Natural killer cell (primary cell): ENCODE data around the gene GABRB1. TPM values are rescaled to one million over a fixed set of nuclear protein-coding genes. Genes with fewer than 3 reads are reported as not detected.

Experiments
- ATAC-seq, 3 donors: fragments of 150-1000 bp in 2 of 3; fragments of 200-7000 bp in 1 of 3; cut with Tn5 transposase; 1 replicate in 1 of 3; 2 replicates in 2 of 3; pipeline ENCODE4 v1.10.0; 2021; ENCODE audit warnings: mild to moderate bottlenecking in 2 of 3, moderate library complexity in 2 of 3
- DNase-seq, 2 donors: peaks; one replicate each; pipeline versions ENCODE4 v3.0.0 to v3.0.0-alpha.2; 2013 to 2021; ENCODE audit warnings: mixed read lengths in 1 of 2
- H3K27ac ChIP-seq: one replicate; pipeline ENCODE4 v1.5.1; 2013; ENCODE audit warnings: mild to moderate bottlenecking, low read length
- H3K27me3 ChIP-seq: one replicate; pipeline ENCODE4 v1.6.1; 2013; ENCODE audit warnings: low read length; ENCODE audit not compliant: control insufficient read depth, insufficient read depth
- H3K36me3 ChIP-seq: one replicate; pipeline ENCODE4 v1.6.1; 2013; ENCODE audit warnings: low read length; ENCODE audit not compliant: control insufficient read depth, insufficient read depth
- H3K4me1 ChIP-seq: one replicate; pipeline ENCODE4 v1.6.1; 2013; ENCODE audit warnings: low read length; ENCODE audit not compliant: control insufficient read depth, insufficient read depth
- H3K4me3 ChIP-seq: one replicate; pipeline ENCODE4 v1.5.1; 2013; ENCODE audit warnings: low read length
- H3K9me3 ChIP-seq: one replicate; pipeline ENCODE4 v1.6.1; 2013; ENCODE audit warnings: low read length; ENCODE audit not compliant: control insufficient read depth, insufficient read depth
- H3K27ac Mint-ChIP-seq, 2 donors: one replicate each; pipeline ENCODE4 v1.8.0; 2022; ENCODE audit warnings: mild to moderate bottlenecking in 2 of 2, mixed read lengths in 2 of 2, moderate library complexity in 1 of 2
- H3K27me3 Mint-ChIP-seq, 2 donors: one replicate each; pipeline ENCODE4 v1.8.0; 2022; ENCODE audit warnings: low read depth in 2 of 2, mixed read lengths in 2 of 2
- H3K36me3 Mint-ChIP-seq: one replicate; pipeline ENCODE4 v1.8.0; 2022; ENCODE audit warnings: mixed read lengths
- H3K4me1 Mint-ChIP-seq, 2 donors: one replicate each; pipeline ENCODE4 v1.8.0; 2022; ENCODE audit warnings: mixed read lengths in 2 of 2
- H3K4me3 Mint-ChIP-seq: one replicate; pipeline ENCODE4 v1.8.0; 2022; ENCODE audit warnings: mild to moderate bottlenecking, moderate library complexity, mixed read lengths
- H3K9me3 Mint-ChIP-seq, 2 donors: one replicate each; pipeline ENCODE4 v1.8.0; 2022; ENCODE audit warnings: mixed read lengths in 2 of 2
- WGBS: methylation state at CpG from one replicate; pipeline ENCODE4 v1.1.7; 2013; ENCODE audit warnings: missing lambda C conversion rate; ENCODE audit not compliant: insufficient coverage; 5-methylcytosine and 5-hydroxymethylcytosine counted together
- intact Hi-C: fragments of 100-400 bp; cut with micrococcal nuclease; formaldehyde crosslinking; loops from one replicate; pipeline ENCODE4 v1.14.2; 2022
- total RNA-seq, 4 donors: library from RNA; stranded (reverse); fragments of 120-200 nt in 1 of 4; gene quantifications; one replicate each; pipeline versions ENCODE4 v1.2.3 to v1.2.4, GENCODE V29; 2013 to 2022
- TF ChIP-seq, protein P1 (sequence below): fragments of 200-600 bp; IDR thresholded peaks from one replicate; pipeline ENCODE4 v1.8.0; 2022; ENCODE audit warnings: antibody characterized with exemption

Gene GABRB1
- total RNA-seq, 3 donors from 2014 or later (not counting 1 experiment from before 2014, with no cell fraction given), result not detected

DNA sequence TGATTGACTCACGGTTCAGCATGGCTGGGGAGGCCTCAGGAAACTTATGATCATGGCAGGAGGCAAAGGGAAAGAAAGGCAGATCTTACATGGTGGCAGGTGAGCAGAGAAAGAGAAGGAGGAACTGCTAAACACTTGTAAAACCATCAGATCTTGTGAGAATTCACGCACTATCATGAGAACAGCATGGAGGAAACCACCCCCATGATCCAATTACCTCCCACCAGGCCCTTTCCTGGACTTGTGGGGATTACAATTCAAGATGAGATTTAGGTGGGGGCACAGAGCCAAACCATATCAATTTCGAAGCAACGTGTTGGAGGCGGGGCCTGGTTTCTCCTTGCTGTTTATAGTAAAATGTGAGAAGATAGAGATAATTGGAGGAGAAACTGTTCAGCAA is 167.4 kb downstream of the GABRB1 start:
- ATAC-seq, result no peak
- H3K27ac ChIP-seq, result no peak overlapping the region
- TF ChIP-seq, protein P1, sequence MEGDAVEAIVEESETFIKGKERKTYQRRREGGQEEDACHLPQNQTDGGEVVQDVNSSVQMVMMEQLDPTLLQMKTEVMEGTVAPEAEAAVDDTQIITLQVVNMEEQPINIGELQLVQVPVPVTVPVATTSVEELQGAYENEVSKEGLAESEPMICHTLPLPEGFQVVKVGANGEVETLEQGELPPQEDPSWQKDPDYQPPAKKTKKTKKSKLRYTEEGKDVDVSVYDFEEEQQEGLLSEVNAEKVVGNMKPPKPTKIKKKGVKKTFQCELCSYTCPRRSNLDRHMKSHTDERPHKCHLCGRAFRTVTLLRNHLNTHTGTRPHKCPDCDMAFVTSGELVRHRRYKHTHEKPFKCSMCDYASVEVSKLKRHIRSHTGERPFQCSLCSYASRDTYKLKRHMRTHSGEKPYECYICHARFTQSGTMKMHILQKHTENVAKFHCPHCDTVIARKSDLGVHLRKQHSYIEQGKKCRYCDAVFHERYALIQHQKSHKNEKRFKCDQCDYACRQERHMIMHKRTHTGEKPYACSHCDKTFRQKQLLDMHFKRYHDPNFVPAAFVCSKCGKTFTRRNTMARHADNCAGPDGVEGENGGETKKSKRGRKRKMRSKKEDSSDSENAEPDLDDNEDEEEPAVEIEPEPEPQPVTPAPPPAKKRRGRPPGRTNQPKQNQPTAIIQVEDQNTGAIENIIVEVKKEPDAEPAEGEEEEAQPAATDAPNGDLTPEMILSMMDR, result no peak
- 77% methylated on average over 5 of the region's 5 CpGs for WGBS
- no peaks in the 10 kb centered on the region for H3K4me1 Mint-ChIP-seq
- peaks cover 0 to 3% of the 10 kb centered on the region in 2 donors for H3K9me3 Mint-ChIP-seq
- H3K4me3 ChIP-seq, result no peak overlapping the region
- intact Hi-C loops, result no loop called here
- H3K4me1 ChIP-seq, result no peaks in the 10 kb centered on the region
- no peaks in the 10 kb centered on the region for H3K27me3 Mint-ChIP-seq
- no peaks in the 10 kb centered on the region for H3K36me3 ChIP-seq
- H3K27ac Mint-ChIP-seq, result no peak overlapping the region
- no peaks in the 10 kb centered on the region for H3K27me3 ChIP-seq
- H3K9me3 ChIP-seq, result no peaks in the 10 kb centered on the region
- H3K4me3 Mint-ChIP-seq, result no peak overlapping the region
- no peak for DNase-seq
- H3K36me3 Mint-ChIP-seq, result no peaks in the 10 kb centered on the region

DNA sequence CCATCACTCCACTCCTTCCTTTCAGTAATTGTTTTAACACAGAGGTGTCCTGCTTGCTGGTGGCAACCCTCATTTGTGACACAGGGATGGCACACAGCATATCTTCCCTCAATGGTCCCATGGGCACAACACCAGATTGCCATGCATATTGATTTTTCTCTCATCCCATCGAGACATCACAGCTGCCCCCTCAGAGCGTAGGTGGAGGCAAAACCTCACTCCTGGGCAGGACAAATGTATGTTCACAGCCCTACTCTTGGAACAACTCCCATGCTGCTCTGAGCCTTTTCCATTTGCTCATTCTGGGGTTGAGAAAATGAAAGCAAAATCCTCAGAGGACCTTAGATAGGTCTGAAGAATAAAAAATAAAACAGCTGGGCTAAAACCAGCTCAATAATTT is 172.2 kb downstream of the GABRB1 start:
- no peak for DNase-seq
- Mint-ChIP-seq H3K9me3 (peaks cover 0 to 3% of the 10 kb centered on the region in 2 donors), H3K36me3 (no peaks in the 10 kb centered on the region), H3K4me3 (no peak overlapping the region), H3K4me1 (no peaks in the 10 kb centered on the region), H3K27ac (no peak overlapping the region), H3K27me3 (no peaks in the 10 kb centered on the region)
- H3K9me3 ChIP-seq, result no peaks in the 10 kb centered on the region
- WGBS, result 74% methylated on average over 2 of the region's 2 CpGs
- ATAC-seq, result no peak
- intact Hi-C loops, result no loop called here
- TF ChIP-seq, protein P1, result no peak
- no peaks in the 10 kb centered on the region for H3K4me1 ChIP-seq
- no peak overlapping the region for H3K4me3 ChIP-seq
- no peaks in the 10 kb centered on the region for H3K36me3 ChIP-seq
- H3K27me3 ChIP-seq, result no peaks in the 10 kb centered on the region
- H3K27ac ChIP-seq, result no peak overlapping the region

DNA sequence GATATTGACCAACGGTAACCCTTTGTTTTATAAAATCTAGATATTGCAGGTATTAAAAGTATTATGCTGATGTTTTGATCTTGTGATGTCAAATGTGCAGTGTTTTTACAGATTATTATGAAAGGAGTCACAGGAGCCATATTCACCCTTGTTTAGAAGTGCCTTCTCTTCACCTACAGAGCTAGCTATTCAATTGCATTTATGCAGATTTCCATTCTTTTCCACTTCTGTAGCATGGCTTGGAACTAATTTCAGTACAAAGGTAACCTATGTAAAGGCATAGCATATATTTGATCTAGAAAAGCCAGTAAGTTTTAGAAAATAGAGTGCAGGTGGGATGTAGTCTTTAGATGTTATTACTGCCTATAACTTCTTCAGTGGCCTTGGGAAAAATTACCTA is 176.2 kb downstream of the GABRB1 start:
- WGBS, result no CpG with 5 or more reads among the region's 1 CpG

DNA sequence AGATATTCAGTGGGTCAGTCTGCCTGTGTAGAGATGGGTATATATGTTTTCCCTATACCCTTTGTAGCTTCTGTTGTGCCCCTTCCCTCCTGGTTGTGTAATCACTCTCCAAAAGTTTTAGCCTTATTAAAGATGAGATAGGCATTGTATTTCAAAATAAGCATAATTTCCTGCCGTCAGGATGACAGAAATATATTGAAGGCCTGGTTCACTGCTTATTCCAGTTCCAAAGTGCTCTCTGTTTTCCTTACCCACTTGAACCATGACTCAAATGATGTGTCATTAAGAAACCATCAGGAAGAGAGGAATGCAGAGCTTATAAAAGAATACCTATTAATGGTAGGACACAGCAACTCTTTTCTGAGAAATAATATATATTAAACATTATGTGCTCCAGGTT is 178.5 kb downstream of the GABRB1 start:
- H3K27me3 Mint-ChIP-seq, result no peaks in the 10 kb centered on the region
- no peaks in the 10 kb centered on the region for H3K4me1 Mint-ChIP-seq
- Histone ChIP-seq H3K27me3 (no peaks in the 10 kb centered on the region), H3K36me3 (no peaks in the 10 kb centered on the region), H3K4me1 (no peaks in the 10 kb centered on the region), H3K27ac (no peak overlapping the region), H3K9me3 (no peaks in the 10 kb centered on the region), H3K4me3 (no peak overlapping the region)
- H3K27ac Mint-ChIP-seq, result no peak overlapping the region
- intact Hi-C loops, result no loop called here
- no CpG with 5 or more reads among the region's 1 CpG for WGBS
- TF ChIP-seq, protein P1, result no peak
- no peaks in the 10 kb centered on the region for H3K36me3 Mint-ChIP-seq
- H3K4me3 Mint-ChIP-seq, result no peak overlapping the region
- DNase-seq (no peak), ATAC-seq (no peak)
- peaks cover 0 to 2% of the 10 kb centered on the region in 2 donors for H3K9me3 Mint-ChIP-seq

More for the DNA sequence above, 176.2 kb downstream of the GABRB1 start:
- no peaks in the 10 kb centered on the region for H3K4me1 Mint-ChIP-seq
- Histone ChIP-seq H3K27ac (no peak overlapping the region), H3K27me3 (no peaks in the 10 kb centered on the region), H3K4me3 (no peak overlapping the region), H3K36me3 (no peaks in the 10 kb centered on the region), H3K4me1 (no peaks in the 10 kb centered on the region), H3K9me3 (no peaks in the 10 kb centered on the region)
- no peak overlapping the region for H3K4me3 Mint-ChIP-seq
- no peaks in the 10 kb centered on the region for H3K27me3 Mint-ChIP-seq
- DNase-seq, result no peak
- intact Hi-C loops, result no loop called here
- no peaks in the 10 kb centered on the region for H3K36me3 Mint-ChIP-seq
- no peak for ATAC-seq
- no peaks in the 10 kb centered on the region for H3K9me3 Mint-ChIP-seq
- no peak overlapping the region for H3K27ac Mint-ChIP-seq
- TF ChIP-seq, protein P1, result no peak
